ENCODE results near the gene RNF121. TPM values are rescaled to one million over a fixed set of nuclear protein-coding genes. Genes with fewer than 3 reads are reported as not detected.

Gene RNF121
- total and polyA plus RNA-seq, 7 experiments from 2014 or later = 8.8 to 37.2 (median 20.2) TPM

DNA sequence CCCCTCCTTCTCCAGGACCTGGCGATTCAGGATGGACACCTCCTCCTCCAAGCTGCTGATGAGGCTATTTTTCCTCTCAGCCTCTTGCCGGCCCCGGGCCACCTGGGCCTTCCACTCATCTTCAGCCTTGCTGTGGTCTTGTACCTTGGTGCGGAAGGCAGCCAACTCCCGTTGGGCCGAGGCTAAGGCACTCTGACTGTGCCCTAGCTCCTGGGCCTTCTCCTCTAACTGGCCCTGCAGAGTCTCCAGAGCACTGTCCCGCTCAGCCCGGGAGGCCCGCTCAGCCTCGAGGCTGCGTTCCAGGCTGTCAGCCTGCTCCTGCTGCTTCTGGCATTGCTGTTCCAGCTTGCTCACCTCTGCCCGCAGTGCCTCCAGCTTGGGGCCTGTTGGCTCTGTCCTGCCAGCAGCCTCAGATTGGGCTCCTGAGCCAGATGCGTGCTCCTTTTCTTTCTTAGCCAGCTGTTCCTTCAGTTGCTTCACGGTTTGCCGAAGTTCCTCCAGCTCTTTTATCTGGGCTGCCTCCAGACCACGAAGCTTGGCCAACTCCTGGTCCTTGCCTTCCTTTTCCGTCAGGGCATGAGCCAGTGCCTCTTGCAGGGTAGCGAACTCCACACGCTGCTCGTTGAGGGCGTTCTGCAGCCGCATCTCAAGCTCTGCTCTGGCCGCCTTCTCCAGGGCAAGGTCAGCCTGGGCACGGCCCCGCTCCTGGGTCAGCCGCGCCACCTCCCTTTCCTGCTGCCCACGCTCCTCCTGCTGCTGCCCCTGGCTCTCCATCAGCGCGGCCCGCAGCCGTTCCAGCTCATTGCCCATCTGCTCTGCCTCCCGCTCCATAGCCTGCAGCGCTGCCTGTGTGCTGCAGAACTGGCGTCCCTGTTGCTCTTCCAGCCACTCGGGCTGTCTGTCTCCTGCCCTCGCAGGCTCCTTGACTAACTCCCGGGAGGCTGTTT lies 85.2 kb downstream of the RNF121 start:
- POLR2A ChIA-PET = interaction anchor here (0.6 to 1.6 kb wide), 5 partner anchors 15 to 68 kb away, joined by 3 to 5 read pairs (median 4); partner anchors contain the start of gene IL18BP

GRCh38 chr11:72014761-72015320 lies 86.0 kb downstream of the RNF121 start:
- peak overlapping the region in 7 of 9 donors; percentile 16 to 83 (median 57) for H3K27ac Mint-ChIP-seq
- Histone ChIP-seq H3K27me3 (ENCODE audit: control insufficient read depth in 2 of 2, insufficient read depth in 2 of 2, low read length in 2 of 2) (no peaks in the 10 kb centered on the region), H3K9me3 (ENCODE audit: control insufficient read depth in 2 of 3, low read length in 3 of 3) (no peaks in the 10 kb centered on the region), H3K4me1 (ENCODE audit: control insufficient read depth in 2 of 2, insufficient read depth in 2 of 2, low read length in 2 of 2) (no peaks in the 10 kb centered on the region), H3K4me3 (ENCODE audit: low read length) (no peak overlapping the region), H3K27ac (ENCODE audit: low read depth, low read length) (no peak overlapping the region), H3K36me3 (ENCODE audit: control insufficient read depth in 2 of 3, insufficient read depth in 3 of 3, low read length in 3 of 3) (peaks cover 63 to 100% (median 76%) of the 10 kb centered on the region in 3 experiments)
- ChIA-PET POLR2A (interaction anchor here (1.0 to 1.6 kb wide), 5 partner anchors 8 to 67 kb away, joined by 3 to 5 read pairs (median 4); partner anchors contain the start of gene IL18BP), CTCF (interaction anchor here (1.0 to 3.0 kb wide), 5 partner anchors 10 to 76 kb away, joined by 3 to 14 read pairs (median 7); no protein-coding TSS in a partner anchor)
- H3K4me1 Mint-ChIP-seq = peaks cover 0 to 17% (median 5%) of the 10 kb centered on the region in 7 donors
- no peaks in the 10 kb centered on the region for H3K27me3 Mint-ChIP-seq
- H3K9me3 Mint-ChIP-seq = peaks cover 0 to 2% (median 0%) of the 10 kb centered on the region in 11 donors
- no peak for ATAC-seq
- H3K36me3 Mint-ChIP-seq = peaks cover 22 to 67% (median 28%) of the 10 kb centered on the region in 5 donors
- intact Hi-C loops (cut with micrococcal nuclease) = no loop called here
- DNase-seq = no peak
- H3K4me3 Mint-ChIP-seq = peak overlapping the region in 1 of 10 donors; percentile 35

More for the DNA sequence above, 85.2 kb downstream of the RNF121 start:
- Mint-ChIP-seq H3K4me3 (peak overlapping the region in 1 of 10 donors; percentile 17), H3K4me1 (peaks cover 0 to 17% (median 5%) of the 10 kb centered on the region in 7 donors), H3K36me3 (peaks cover 22 to 67% (median 32%) of the 10 kb centered on the region in 5 donors), H3K27ac (peak overlapping the region in 7 of 9 donors; percentile 28 to 83 (median 57)), H3K27me3 (no peaks in the 10 kb centered on the region), H3K9me3 (peaks cover 0 to 2% (median 0%) of the 10 kb centered on the region in 11 donors)
- ATAC-seq (no peak), DNase-seq (no peak)
- Histone ChIP-seq H3K27me3 (ENCODE audit: control insufficient read depth in 2 of 2, insufficient read depth in 2 of 2, low read length in 2 of 2) (no peaks in the 10 kb centered on the region), H3K4me3 (ENCODE audit: low read length) (no peak overlapping the region), H3K9me3 (ENCODE audit: control insufficient read depth in 2 of 3, low read length in 3 of 3) (no peaks in the 10 kb centered on the region), H3K27ac (ENCODE audit: low read depth, low read length) (no peak overlapping the region), H3K36me3 (ENCODE audit: control insufficient read depth in 2 of 3, insufficient read depth in 3 of 3, low read length in 3 of 3) (peaks cover 62 to 99% (median 76%) of the 10 kb centered on the region in 3 experiments), H3K4me1 (ENCODE audit: control insufficient read depth in 2 of 2, insufficient read depth in 2 of 2, low read length in 2 of 2) (no peaks in the 10 kb centered on the region)
- CTCF ChIA-PET = interaction anchor here (1.3 to 3.0 kb wide), 4 partner anchors 11 to 37 kb away, joined by 3 to 14 read pairs (median 4); no protein-coding TSS in a partner anchor
- intact Hi-C loops (cut with micrococcal nuclease) = no loop called here

- H3K27ac Mint-ChIP-seq = peak overlapping the region in 5 of 9 donors; percentile 22 to 70 (median 57)
Measured at GRCh38 chr11:72015511-72016061, 86.7 kb downstream of the RNF121 start.

GRCh38 chr11:72018171-72018570 lies 89.3 kb downstream of the RNF121 start:
- POLR2A ChIA-PET = interaction anchor here (0.7 kb wide), 2 partner anchors 28 to 68 kb away, joined by 3 read pairs; no protein-coding TSS in a partner anchor
- Mint-ChIP-seq H3K27me3 (no peaks in the 10 kb centered on the region), H3K9me3 (no peaks in the 10 kb centered on the region), H3K4me1 (peaks cover 0 to 13% (median 4%) of the 10 kb centered on the region in 7 donors), H3K36me3 (peaks cover 28 to 77% (median 37%) of the 10 kb centered on the region in 5 donors), H3K4me3 (no peak overlapping the region), H3K27ac (peak overlapping the region in 3 of 9 donors; percentile 19 to 73 (median 21))
- no peak for DNase-seq
- CTCF ChIA-PET = no interaction called here
- Histone ChIP-seq H3K9me3 (ENCODE audit: control insufficient read depth in 2 of 3, low read length in 3 of 3) (no peaks in the 10 kb centered on the region), H3K36me3 (ENCODE audit: control insufficient read depth in 2 of 3, insufficient read depth in 3 of 3, low read length in 3 of 3) (peaks cover 60 to 100% (median 63%) of the 10 kb centered on the region in 3 experiments), H3K4me1 (ENCODE audit: control insufficient read depth in 2 of 2, insufficient read depth in 2 of 2, low read length in 2 of 2) (no peaks in the 10 kb centered on the region), H3K4me3 (ENCODE audit: low read length) (no peak overlapping the region), H3K27me3 (ENCODE audit: control insufficient read depth in 2 of 2, insufficient read depth in 2 of 2, low read length in 2 of 2) (no peaks in the 10 kb centered on the region), H3K27ac (ENCODE audit: low read depth, low read length) (no peak overlapping the region)
- no peak for ATAC-seq
- intact Hi-C loops (cut with micrococcal nuclease) = no loop called here

More at GRCh38 chr11:72015511-72016061, 86.7 kb downstream of the RNF121 start:
- intact Hi-C loops (cut with micrococcal nuclease) = no loop called here
- no peak for DNase-seq
- no peak overlapping the region for H3K27ac ChIP-seq (ENCODE audit: low read depth, low read length)
- H3K27me3 ChIP-seq (ENCODE audit: control insufficient read depth in 2 of 2, insufficient read depth in 2 of 2, low read length in 2 of 2) = no peaks in the 10 kb centered on the region
- Mint-ChIP-seq H3K27me3 (no peaks in the 10 kb centered on the region), H3K36me3 (peaks cover 27 to 67% (median 34%) of the 10 kb centered on the region in 5 donors), H3K9me3 (no peaks in the 10 kb centered on the region), H3K4me3 (no peak overlapping the region), H3K4me1 (peaks cover 0 to 17% (median 4%) of the 10 kb centered on the region in 7 donors)
- no peak overlapping the region for H3K4me3 ChIP-seq (ENCODE audit: low read length)
- no peaks in the 10 kb centered on the region for H3K9me3 ChIP-seq (ENCODE audit: control insufficient read depth in 2 of 3, low read length in 3 of 3)
- ChIA-PET CTCF (interaction anchor here (0.7 to 3.0 kb wide), 10 partner anchors 9 to 126 kb away, joined by 3 to 14 read pairs (median 4); no protein-coding TSS in a partner anchor), POLR2A (interaction anchor here (0.7 to 1.6 kb wide), 5 partner anchors 9 to 53 kb away, joined by 3 to 5 read pairs (median 4); partner anchors contain the start of gene IL18BP)
- no peak for ATAC-seq
- H3K36me3 ChIP-seq (ENCODE audit: control insufficient read depth in 2 of 3, insufficient read depth in 3 of 3, low read length in 3 of 3) = peaks cover 62 to 100% (median 76%) of the 10 kb centered on the region in 3 experiments
- H3K4me1 ChIP-seq (ENCODE audit: control insufficient read depth in 2 of 2, insufficient read depth in 2 of 2, low read length in 2 of 2) = no peaks in the 10 kb centered on the region

DNA sequence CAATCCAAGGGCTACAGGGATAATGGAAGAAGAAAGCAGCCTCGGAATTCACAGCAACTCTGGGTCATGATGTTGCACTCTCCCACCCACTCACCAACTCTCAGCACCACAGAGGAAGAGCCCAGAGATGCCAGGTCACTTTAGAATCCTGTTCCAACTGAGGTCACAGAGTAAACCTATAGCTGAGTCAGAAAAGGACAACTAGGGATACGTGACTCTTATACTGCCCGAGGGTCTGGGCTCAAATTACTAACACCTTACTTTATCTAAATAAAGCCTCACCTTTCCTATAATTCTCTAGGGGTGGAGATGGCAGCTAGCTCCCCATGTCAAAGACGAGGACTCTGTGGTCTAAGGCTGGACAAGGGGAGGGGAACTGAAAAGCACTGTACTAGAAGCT lies 94.5 kb downstream of the RNF121 start:
- ATAC-seq (no peak), DNase-seq (no peak)
- Mint-ChIP-seq H3K9me3 (no peaks in the 10 kb centered on the region), H3K27me3 (no peaks in the 10 kb centered on the region), H3K36me3 (peaks cover 14 to 54% (median 22%) of the 10 kb centered on the region in 5 donors), H3K27ac (peak overlapping the region in 3 of 9 donors; percentile 52 to 79 (median 73)), H3K4me3 (no peak overlapping the region), H3K4me1 (peaks cover 12 to 38% (median 30%) of the 10 kb centered on the region in 7 donors)
- no peak overlapping the region for H3K27ac ChIP-seq (ENCODE audit: low read depth, low read length)
- peaks cover 53 to 84% (median 53%) of the 10 kb centered on the region in 3 experiments for H3K36me3 ChIP-seq (ENCODE audit: control insufficient read depth in 2 of 3, insufficient read depth in 3 of 3, low read length in 3 of 3)
- no peaks in the 10 kb centered on the region for H3K9me3 ChIP-seq (ENCODE audit: control insufficient read depth in 2 of 3, low read length in 3 of 3)
- H3K4me1 ChIP-seq (ENCODE audit: control insufficient read depth in 2 of 2, insufficient read depth in 2 of 2, low read length in 2 of 2) = peaks cover 2 to 13% of the 10 kb centered on the region in 2 donors
- no peak overlapping the region for H3K4me3 ChIP-seq (ENCODE audit: low read length)
- CTCF ChIA-PET = interaction anchor here (0.6 to 9.0 kb wide), 6 partner anchors 9 to 121 kb away, joined by 3 to 143 read pairs (median 34); no protein-coding TSS in a partner anchor
- intact Hi-C loops (cut with micrococcal nuclease) = no loop called here
- POLR2A ChIA-PET = interaction anchor here (1.4 to 15.5 kb wide), 2 partner anchors 17 to 81 kb away, joined by 4 to 190 read pairs; no protein-coding TSS in a partner anchor
- H3K27me3 ChIP-seq (ENCODE audit: control insufficient read depth in 2 of 2, insufficient read depth in 2 of 2, low read length in 2 of 2) = no peaks in the 10 kb centered on the region

Measured in naive thymus-derived CD4-positive, alpha-beta T cell (primary cell).